H4 (cell line): ENCODE measurements around the gene TMEM214. TPM values are rescaled to one million over a fixed set of nuclear protein-coding genes. Genes with fewer than 3 reads are reported as not detected.
"Not testable (repeated sequence)": the region's sequence is repeated elsewhere in the genome, so short reads cannot be mapped to it uniquely, and the experiment has no call there.

ENCODE experiments used
- DNase-seq: peaks from one replicate; pipeline ENCODE4 v3.0.0-alpha.2; 2015; ENCODE audit warnings: low spot score
- total RNA-seq: library from RNA; depleted of rRNA; stranded (reverse); fragments of >200 nt; shearing (Covaris generic); gene quantifications from 2 replicates; pipeline ENCODE4 v1.2.3, GENCODE V29; 2014

The TMEM214 gene
- total RNA-seq, 1 experiment from 2014 or later = 34.6 TPM

- DNase-seq = no peak
Observed at GRCh38 chr2:27069961-27070618, 37.3 kb downstream of the TMEM214 start.

DNA sequence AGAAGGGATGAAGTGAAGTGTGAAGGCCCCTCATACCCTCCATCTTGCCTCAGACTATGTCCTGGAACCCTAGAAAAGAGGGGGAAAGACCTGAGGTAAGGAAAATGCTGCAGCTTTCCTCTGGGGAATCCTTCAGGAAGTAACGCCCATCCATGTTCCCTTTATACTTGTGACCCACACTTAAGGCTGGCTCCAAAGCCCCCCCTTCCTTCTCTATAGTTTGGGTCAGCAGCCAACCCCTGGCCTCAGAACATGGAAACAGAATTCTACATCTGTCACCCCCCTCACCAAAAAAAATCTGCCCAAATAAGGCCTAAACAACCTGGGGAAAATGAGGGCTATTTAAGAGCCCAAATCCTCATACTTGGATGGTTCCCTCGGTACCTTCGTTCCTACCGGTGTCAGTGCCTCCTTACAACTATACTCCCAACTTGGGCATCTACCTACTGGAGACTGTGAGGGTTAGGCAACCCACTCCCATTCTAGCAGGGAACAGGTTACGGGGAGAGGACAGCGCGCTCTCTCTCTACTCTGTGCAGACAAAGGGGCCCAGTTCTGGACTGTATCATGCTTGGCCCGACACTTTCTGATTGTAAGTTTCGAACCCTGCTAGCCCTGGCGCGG, 38.0 kb downstream of the TMEM214 start:
- DNase-seq = no peak

DNA sequence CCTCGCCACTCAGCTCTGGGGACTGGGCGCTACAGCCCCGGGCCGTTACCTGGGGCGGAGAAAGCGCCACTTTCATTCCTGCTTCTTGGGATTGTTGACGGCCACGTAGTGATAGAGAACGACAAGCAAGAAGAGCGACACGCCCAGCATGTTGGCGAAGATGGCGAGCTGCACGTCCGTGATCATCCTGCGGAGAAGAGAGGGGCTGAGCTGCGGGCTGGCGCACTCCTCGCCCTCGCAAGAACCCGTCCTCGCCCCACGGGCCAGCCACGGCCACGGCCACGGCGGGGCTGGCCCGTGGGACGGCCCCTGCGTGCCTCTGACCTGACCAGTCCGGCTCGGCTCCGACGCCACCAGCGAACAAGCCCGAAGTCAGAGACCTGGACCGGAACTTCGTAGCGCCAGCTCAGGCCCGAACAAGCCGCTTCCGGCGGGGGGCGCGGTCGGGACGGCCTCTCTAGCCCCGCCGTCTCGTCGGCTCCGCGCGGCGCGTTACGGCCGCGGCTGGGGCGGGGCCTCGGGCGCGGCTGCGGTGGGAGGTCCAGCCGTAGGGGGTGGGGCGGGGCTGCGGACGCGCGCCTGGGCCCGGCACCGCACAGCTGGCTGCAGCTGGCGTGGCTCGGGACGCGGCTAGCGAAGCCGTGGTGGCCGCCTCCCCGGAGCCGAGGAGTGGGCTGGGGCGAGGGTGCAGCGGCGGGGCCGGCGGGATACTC, 38.7 kb downstream of the TMEM214 start, which contains the start of gene OST4:
Gene OST4 (minus strand): TSS at position 378 of the 713 bp plus-strand sequence.
- peak; percentile 75 for DNase-seq

GRCh38 chr2:27071990-27072830, 39.4 kb downstream of the TMEM214 start:
- DNase-seq = no peak

GRCh38 chr2:27072920-27073319, 40.2 kb downstream of the TMEM214 start:
- DNase-seq = no peak

DNA sequence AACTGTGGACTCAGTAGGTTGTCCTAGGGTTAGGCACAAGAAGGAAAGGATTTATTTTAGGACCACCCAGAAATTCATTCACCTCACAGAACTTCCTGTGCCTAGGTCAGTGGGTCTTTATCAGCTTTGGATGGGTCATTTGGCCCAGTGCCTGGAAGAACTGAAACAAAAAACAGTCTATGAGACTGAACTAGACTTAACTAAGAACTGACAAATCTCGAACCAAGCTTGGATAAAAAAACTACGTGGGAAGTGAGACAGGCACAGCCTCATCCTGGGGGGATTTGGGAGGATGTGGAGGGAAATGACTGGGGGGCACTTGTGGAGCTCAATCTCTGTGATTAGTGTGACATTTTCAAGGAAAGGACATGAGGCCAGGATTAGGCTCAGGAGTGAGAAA, 41.0 kb downstream of the TMEM214 start:
- DNase-seq = no peak

DNA sequence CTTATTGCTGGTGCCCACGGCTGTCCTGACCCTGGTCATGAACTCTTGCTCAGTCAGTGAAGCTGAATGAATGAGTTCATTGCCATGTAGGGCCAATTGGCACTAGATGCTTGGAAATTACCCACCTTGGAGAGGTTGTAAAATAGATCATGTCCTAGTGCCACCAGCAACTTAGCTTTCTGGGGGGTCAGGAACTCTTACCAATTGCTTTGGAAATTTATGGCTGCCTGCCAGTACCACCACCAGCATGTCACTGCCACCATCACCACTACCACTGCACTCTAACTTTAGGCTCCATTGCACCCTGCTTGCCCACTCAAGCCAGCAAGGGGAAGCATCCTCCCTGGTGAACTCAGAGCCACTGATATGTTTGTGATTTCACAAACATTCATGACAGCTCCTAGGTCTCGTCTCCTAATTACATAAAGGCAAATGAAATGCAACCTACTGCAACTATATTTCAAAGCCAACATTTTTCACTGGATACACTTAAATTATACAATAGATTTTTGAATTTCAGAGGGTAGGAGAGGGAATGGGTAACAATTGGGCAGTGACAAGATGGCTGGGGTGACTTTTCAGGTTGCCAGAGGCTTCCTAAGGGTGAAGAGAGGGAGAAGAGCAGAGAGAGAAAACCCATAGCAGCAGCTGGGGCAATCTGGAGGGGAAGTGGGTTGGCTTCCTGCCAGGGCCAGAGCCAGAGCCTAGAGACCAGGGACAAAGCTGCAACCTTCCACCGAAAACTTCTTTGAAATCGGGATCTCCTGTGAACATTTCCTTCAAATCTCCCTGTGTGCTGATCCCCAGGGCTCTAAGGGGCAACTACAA, 42.2 kb downstream of the TMEM214 start:
- DNase-seq = no peak

DNA sequence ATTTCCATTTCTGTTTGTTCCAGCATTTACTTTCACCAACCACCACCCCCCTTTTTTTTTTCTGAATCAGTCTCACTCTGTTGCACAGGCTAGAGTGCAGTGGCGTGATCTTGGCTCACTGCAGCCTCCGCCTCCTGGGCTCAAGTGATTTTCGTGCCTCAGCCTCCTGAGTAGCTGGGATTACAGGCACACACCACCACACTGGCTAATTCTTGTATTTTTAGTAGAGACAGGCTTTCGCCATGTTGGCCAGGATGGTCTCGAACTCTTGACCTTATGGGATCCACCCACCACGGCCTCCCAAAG, 42.8 kb downstream of the TMEM214 start:
- not testable (repeated sequence) for DNase-seq

- no peak for DNase-seq
Observed at GRCh38 chr2:27076323-27076722, 43.6 kb downstream of the TMEM214 start.

GRCh38 chr2:27077231-27077630, 44.5 kb downstream of the TMEM214 start:
- DNase-seq = no peak

DNA sequence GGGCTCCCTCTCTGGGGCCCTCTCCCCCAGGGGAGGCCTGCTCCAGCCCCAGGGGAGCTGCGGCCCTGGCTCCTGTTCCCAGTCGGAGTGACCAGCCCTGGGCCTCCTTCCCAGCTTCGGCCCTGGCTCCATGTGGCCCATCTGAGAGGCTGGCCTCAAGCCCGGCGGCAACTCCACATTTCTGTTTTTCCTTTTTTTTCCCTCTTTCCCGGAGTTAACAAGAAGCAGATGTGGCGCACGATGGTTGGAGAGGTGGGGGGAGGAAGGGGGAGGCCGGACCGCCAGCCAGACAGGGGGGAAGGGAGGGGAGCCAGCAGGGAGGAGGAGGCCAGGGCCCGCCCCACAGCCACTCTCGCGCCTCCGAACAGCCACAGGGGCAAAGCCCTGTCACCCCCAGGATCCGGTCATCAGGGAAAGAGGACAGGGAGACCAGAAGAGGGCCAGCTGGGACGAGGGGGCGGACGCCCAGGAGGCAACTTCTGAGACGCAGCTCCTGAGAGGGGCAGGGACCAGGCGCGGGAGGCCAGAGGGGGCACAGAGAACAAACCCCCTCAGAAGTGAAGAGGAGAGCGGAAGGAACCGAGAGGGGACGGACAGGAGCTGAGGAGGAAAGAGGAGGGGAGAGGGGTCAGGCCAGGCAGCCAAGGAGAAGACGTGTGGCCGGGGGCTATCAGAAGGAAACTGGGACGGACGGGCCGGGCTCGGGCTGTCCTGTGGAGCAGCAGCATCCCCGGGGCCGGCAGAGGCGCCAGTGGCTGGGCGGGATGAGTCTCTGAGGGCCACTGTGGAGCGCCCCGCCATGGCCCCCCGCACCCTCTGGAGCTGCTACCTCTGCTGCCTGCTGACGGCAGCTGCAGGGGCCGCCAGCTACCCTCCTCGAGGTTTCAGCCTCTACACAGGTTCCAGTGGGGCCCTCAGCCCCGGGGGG, 45.8 kb downstream of the TMEM214 start, which contains the start of gene EMILIN1:
Gene EMILIN1 (plus strand): TSS at position 349 of the 928 bp plus-strand sequence. CDS start 451 bp downstream, at position 800.
- DNase-seq = peak; percentile 83

DNA sequence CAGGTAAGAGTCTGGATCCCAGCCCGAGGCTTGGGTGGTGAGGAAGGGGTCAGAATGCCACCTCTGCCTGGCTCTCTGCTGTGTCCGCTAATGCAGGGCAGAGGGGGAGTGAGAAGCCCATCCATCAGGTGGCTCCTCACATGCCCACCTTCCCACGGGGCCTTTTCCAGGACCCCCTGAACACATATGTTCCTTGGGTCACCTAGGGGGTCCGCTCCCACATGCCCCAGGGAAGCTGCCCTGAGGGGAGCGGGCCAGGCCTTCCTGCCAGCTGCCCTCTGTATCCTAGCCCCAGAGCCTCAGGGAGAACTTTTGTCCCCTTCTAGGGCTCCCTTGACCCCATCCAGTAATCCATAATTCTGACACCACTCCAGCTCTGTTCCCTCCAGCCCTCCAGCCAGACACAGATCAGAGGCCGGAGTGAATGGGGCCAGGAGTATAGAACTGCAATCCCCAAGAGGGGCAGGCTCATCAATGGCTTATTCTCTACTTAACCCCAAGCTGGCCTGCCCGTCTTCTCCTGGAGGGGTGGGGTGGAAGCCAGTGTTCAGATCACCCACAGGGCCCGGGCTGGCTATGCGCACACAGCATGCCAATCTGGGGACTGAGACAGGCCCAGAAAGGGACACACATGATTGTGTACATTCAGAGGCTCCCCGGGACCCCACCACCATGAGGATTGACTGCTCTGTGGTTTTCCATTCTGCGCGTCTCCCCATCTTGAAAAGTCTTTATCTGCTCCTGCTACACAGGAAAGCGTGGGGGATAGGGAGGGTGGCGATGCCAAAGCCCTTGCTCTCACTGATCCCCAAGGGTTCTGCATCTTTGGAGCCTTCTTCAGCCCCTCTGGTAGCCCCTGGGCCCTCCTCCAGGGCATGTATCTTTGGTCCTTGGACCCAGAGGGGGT, 46.7 kb downstream of the TMEM214 start:
- no peak for DNase-seq

GRCh38 chr2:27080140-27080469, 47.3 kb downstream of the TMEM214 start:
- DNase-seq = no peak

DNA sequence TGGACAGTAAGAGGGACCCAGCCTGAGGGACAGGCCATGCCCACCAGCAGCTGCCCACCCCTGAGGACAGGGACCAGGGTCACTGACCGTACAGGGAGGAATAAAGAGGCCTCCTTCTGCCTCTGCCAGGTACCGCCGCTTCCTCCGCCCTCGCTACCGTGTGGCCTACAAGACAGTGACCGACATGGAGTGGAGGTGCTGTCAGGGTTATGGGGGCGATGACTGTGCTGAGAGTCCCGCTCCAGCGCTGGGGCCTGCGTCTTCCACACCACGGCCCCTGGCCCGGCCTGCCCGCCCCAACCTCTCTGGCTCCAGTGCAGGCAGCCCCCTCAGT, 47.8 kb downstream of the TMEM214 start:
- no peak for DNase-seq

DNA sequence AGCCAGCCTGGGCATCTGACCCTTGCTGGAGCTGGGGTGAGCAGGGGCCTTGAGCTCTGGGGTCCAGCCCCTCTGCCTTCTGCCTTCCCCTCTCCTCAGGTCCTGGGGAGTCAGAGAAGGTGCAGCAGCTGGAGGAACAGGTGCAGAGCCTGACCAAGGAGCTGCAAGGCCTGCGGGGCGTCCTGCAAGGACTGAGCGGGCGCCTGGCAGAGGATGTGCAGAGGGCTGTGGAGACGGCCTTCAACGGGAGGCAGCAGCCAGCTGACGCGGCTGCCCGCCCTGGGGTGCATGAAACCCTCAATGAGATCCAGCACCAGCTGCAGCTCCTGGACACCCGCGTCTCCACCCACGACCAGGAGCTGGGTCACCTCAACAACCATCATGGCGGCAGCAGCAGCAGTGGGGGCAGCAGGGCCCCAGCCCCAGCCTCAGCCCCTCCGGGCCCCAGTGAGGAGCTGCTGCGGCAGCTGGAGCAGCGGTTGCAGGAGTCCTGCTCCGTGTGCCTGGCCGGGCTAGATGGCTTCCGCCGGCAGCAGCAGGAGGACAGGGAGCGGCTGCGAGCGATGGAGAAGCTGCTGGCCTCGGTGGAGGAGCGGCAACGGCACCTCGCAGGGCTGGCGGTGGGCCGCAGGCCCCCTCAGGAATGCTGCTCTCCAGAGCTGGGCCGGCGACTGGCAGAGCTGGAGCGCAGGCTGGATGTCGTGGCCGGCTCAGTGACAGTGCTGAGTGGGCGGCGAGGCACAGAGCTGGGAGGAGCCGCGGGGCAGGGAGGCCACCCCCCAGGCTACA, 49.4 kb downstream of the TMEM214 start:
- DNase-seq = no peak

GRCh38 chr2:27082773-27083409, 50.1 kb downstream of the TMEM214 start:
- DNase-seq = no peak

GRCh38 chr2:27083410-27084296, 50.9 kb downstream of the TMEM214 start:
- no peak for DNase-seq
